ENCODE results near the gene PHKB. TPM values are rescaled to one million over a fixed set of nuclear protein-coding genes. Genes with fewer than 3 reads are reported as not detected.

PHKB gene
- total and polyA plus RNA-seq, 2 of the 8 experiments (the other 6 are each of a cell fraction or from before 2014, with no cell fraction given) = 18.6 to 38.3 TPM

DNA sequence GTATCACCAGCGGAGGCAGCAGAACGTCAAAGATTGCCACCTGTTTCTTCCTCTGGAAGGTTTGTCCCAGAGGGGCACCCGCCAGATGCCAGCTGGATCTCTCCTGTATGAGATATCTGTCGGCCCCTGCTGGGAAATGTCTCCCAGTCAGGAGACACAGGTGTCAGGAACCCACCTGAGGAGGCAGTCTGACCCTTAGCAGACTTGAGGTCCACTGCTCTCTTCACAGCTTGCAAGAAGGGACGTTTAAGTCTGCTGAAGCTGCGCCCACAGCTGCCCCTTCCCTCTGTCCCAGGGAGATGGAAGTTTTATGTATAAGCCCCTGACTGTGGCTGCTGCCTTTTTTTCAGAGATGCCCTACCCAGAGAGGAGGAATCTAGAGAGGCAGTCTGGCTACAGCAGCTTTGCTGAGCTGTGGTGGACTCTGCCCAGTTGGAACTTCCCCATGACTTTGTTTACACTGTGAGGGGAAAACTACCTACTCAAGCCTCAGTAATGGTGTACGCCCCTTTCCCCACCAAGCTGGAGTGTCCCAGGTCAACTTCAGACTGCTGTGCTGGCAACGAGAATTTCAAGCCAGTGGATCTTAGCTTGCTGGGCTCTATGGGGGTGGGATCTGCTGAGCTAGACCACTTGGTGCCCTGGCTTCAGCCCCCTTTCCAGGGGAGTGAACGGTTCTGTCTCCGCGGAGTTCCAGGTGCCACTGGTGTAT, 92.9 kb downstream of the PHKB start:
- POLR2A ChIA-PET (ENCODE audit: partially characterized antibody) = no interaction called here
- Histone ChIP-seq H3K79me2 (ENCODE audit: control insufficient read depth in 1 of 2, insufficient read depth in 2 of 2, low read length in 2 of 2) (no peaks in the 10 kb centered on the region), H2AK5ac (ENCODE audit: low read depth, low read length) (no peak overlapping the region), H3K9me3 (ENCODE audit: insufficient read depth in 2 of 2, low read depth in 1 of 2, low read length in 1 of 2) (no peaks in the 10 kb centered on the region; a peak in 1 of 4 replicates), H2BK20ac (ENCODE audit: low read length) (no peak overlapping the region), H3K23me2 (ENCODE audit: low read depth, low read length) (no peaks in the 10 kb centered on the region), H4K91ac (replicated peaks; ENCODE audit: insufficient read length, low read length) (no peak overlapping the region), H3K4me3 (ENCODE audit: extremely low read depth in 1 of 4, insufficient read depth in 2 of 4, low read depth in 3 of 4, low read length in 4 of 4) (no peak overlapping the region), H3K36me3 (ENCODE audit: control insufficient read depth in 2 of 4, insufficient read depth in 4 of 4, low read length in 3 of 4) (peaks cover 0 to 6% (median 2%) of the 10 kb centered on the region in 4 experiments; a peak in 2 of 8 replicates), H2BK15ac (ENCODE audit: low read length) (no peak overlapping the region), H3K23ac (ENCODE audit: insufficient read length) (no peak overlapping the region), H3K4me1 (replicated peaks in 1 of 4; ENCODE audit: control insufficient read depth in 3 of 4, insufficient read depth in 4 of 4, low read length in 3 of 4) (no peaks in the 10 kb centered on the region), H3K14ac (ENCODE audit: insufficient read length) (no peak overlapping the region), H3K4ac (replicated peaks; ENCODE audit: insufficient read length, low read depth, low read length) (no peak overlapping the region), H4K5ac (ENCODE audit: insufficient read length, low read depth, low read length) (no peak overlapping the region), H3K18ac (ENCODE audit: extremely low read depth, low read length) (no peak overlapping the region), H2BK12ac (ENCODE audit: low read depth, low read length) (no peak overlapping the region), H4K8ac (ENCODE audit: extremely low read depth, insufficient read depth, low read length) (no peak overlapping the region), H4K20me1 (replicated peaks in 1 of 2; ENCODE audit: control insufficient read depth in 1 of 2, insufficient read depth in 2 of 2, low read length in 2 of 2) (no peaks in the 10 kb centered on the region), H3K4me2 (ENCODE audit: insufficient read depth in 1 of 2, low read depth in 2 of 2, low read length in 2 of 2) (no peak overlapping the region), H2AFZ (ENCODE audit: low read length) (no peak overlapping the region), H3K56ac (replicated peaks; ENCODE audit: insufficient read length, low read depth, low read length) (no peak overlapping the region), H3K27me3 (replicated peaks in 1 of 4; ENCODE audit: control insufficient read depth in 3 of 4, extremely low read depth in 1 of 4, insufficient read depth in 3 of 4, low read length in 3 of 4) (no peaks in the 10 kb centered on the region), H3K27ac (ENCODE audit: low read depth, low read length) (no peak overlapping the region), H2BK5ac (ENCODE audit: low read depth, low read length) (no peak overlapping the region), H2BK120ac (replicated peaks; ENCODE audit: low read depth, low read length) (no peak overlapping the region), H3K9ac (replicated peaks in 1 of 4; ENCODE audit: extremely low read depth in 1 of 4, low read depth in 3 of 4, low read length in 3 of 4) (no peak overlapping the region), H3K79me1 (ENCODE audit: low read depth, low read length) (no peaks in the 10 kb centered on the region)
- DNase-seq (ENCODE audit: low read depth in 1 of 2, low spot score in 2 of 2) (no peak), FAIRE-seq (no peak)
- CTCF ChIA-PET (ENCODE audit: partially characterized antibody) = interaction anchor here (0.9 kb wide), 1 partner anchor 603 kb away, joined by 3 read pairs; no protein-coding TSS in a partner anchor
- TF ChIP-seq GABPA (IDR thresholded peaks at IDR 0.05; ENCODE audit: borderline replicate concordance, insufficient read depth, low read length) (no peak), SP1 (IDR thresholded peaks at IDR 0.05; ENCODE audit: low read depth, low read length) (no peak), RAD21 (IDR thresholded peaks at IDR 0.05 in 1 of 2, conservative IDR thresholded peaks at IDR 0.05 in 1 of 2; ENCODE audit: low read depth in 2 of 2, low read length in 2 of 2) (no peak), CBX8 (IDR thresholded peaks at IDR 0.05; ENCODE audit: borderline replicate concordance, low read depth, low read length) (no peak), KDM5A (IDR thresholded peaks at IDR 0.05; ENCODE audit: low read length) (no peak), ATF2 (IDR thresholded peaks at IDR 0.05; ENCODE audit: low read length) (no peak)
- WGBS, 2 experiments (ENCODE audit: extremely low coverage in 1 of 2, insufficient coverage in 1 of 2, insufficient read length in 1 of 2, insufficient replicate concordance in 2 of 2, low coverage in 1 of 2, low lambda C conversion rate in 2 of 2, missing lambda C conversion rate in 1 of 2) = 95% methylated on average over 11 of the region's 11 CpGs; no CpG with 5 or more reads in 1 of the 2 experiments

Measured in H1 (cell line).